ENCODE measurements around the gene CGGBP1.

CGGBP1 gene

GRCh38 chr3:88033079-88033478, 25.7 kb downstream of the CGGBP1 start:
- POLR2A ChIA-PET = no interaction called here
- TF ChIP-seq CTCF (IDR thresholded peaks at IDR 0.05; ENCODE audit: insufficient read depth, low read length, missing control alignments) = no peak

GRCh38 chr3:88032245-88032644, 26.6 kb downstream of the CGGBP1 start:
- POLR2A ChIA-PET = no interaction called here
- peak; percentile 0 for DNase-seq (ENCODE audit: low read depth, low spot score)
- H3K4me3 ChIP-seq (ENCODE audit: low read depth, low read length) = no peak overlapping the region; the same call in 1 of the 2 replicates
- TF ChIP-seq CTCF (IDR thresholded peaks at IDR 0.05; ENCODE audit: insufficient read depth, low read length, missing control alignments) = no peak
- CTCF ChIA-PET = no interaction called here

More at GRCh38 chr3:88033079-88033478, 25.7 kb downstream of the CGGBP1 start:
- CTCF ChIA-PET = no interaction called here
- no peak overlapping the region for H3K4me3 ChIP-seq (ENCODE audit: low read depth, low read length)
- no peak for DNase-seq (ENCODE audit: low read depth, low spot score)

GRCh38 chr3:88031642-88032077, 27.1 kb downstream of the CGGBP1 start:
- TF ChIP-seq CTCF (IDR thresholded peaks at IDR 0.05; ENCODE audit: insufficient read depth, low read length, missing control alignments) = no peak
- DNase-seq (ENCODE audit: low read depth, low spot score) = no peak
- ChIA-PET CTCF (interaction anchor here (1.3 kb wide), 1 partner anchor 771 kb away, joined by 5 read pairs; no protein-coding TSS in a partner anchor), POLR2A (no interaction called here)
- peak overlapping the region; percentile 39 for H3K4me3 ChIP-seq (ENCODE audit: low read depth, low read length)

- POLR2A ChIA-PET = no interaction called here
- H3K4me3 ChIP-seq (ENCODE audit: low read depth, low read length) = no peak overlapping the region
- no peak for DNase-seq (ENCODE audit: low read depth, low spot score)
- CTCF ChIA-PET = no interaction called here
- no peak for TF ChIP-seq CTCF (IDR thresholded peaks at IDR 0.05; ENCODE audit: insufficient read depth, low read length, missing control alignments)
Observed at GRCh38 chr3:88030210-88030609, 28.6 kb downstream of the CGGBP1 start.

GRCh38 chr3:88028876-88029275, 29.9 kb downstream of the CGGBP1 start:
- DNase-seq (ENCODE audit: low read depth, low spot score) = no peak
- no peak overlapping the region for H3K4me3 ChIP-seq (ENCODE audit: low read depth, low read length)
- CTCF ChIA-PET = interaction anchor here (1.6 kb wide), 2 partner anchors 15 to 27 kb away, joined by 3 to 5 read pairs; no protein-coding TSS in a partner anchor
- POLR2A ChIA-PET = no interaction called here
- no peak for TF ChIP-seq CTCF (IDR thresholded peaks at IDR 0.05; ENCODE audit: insufficient read depth, low read length, missing control alignments)

GRCh38 chr3:88025001-88025552, 33.7 kb downstream of the CGGBP1 start:
- ChIA-PET POLR2A (no interaction called here), CTCF (interaction anchor here (1.0 kb wide), 2 partner anchors 13 to 180 kb away, joined by 3 read pairs; no protein-coding TSS in a partner anchor)
- DNase-seq (ENCODE audit: low read depth, low spot score) = no peak
- TF ChIP-seq CTCF (IDR thresholded peaks at IDR 0.05; ENCODE audit: insufficient read depth, low read length, missing control alignments) = no peak
- no peak overlapping the region for H3K4me3 ChIP-seq (ENCODE audit: low read depth, low read length)
